ENCODE results near the gene PRAMEF9.
"Not testable (repeated sequence)": the region's sequence is repeated elsewhere in the genome, so short reads cannot be mapped to it uniquely, and the experiment has no call there.

Gene PRAMEF9

GRCh38 chr1:13171548-13171947 is at the start of gene PRAMEF9:
Gene PRAMEF9 (plus strand): TSS chr1:13171848. CDS start chr1:13175281, 3,433 bp downstream.
- ATAC-seq: not testable (repeated sequence)

- ATAC-seq: not testable (repeated sequence)
Observed at GRCh38 chr1:13155909-13156308, 15.7 kb upstream of the PRAMEF9 start, which contains the start of gene PRAMEF26. Gene PRAMEF26 (minus strand): TSS chr1:13156009. CDS start chr1:13153095, 2,914 bp downstream.

GRCh38 chr1:13165531-13165930 is 6.1 kb upstream of the PRAMEF9 start, which contains the start of gene HNRNPCL4:
Gene HNRNPCL4 (minus strand): TSS chr1:13165631. CDS start chr1:13165467, 164 bp downstream.
- ATAC-seq: not testable (repeated sequence)

- ATAC-seq: not testable (repeated sequence)
Observed at GRCh38 chr1:13201309-13201708, 29.7 kb downstream of the PRAMEF9 start, which contains the start of gene PRAMEF13. Gene PRAMEF13 (minus strand): TSS chr1:13201409. CDS start chr1:13199589, 1,820 bp downstream.

GRCh38 chr1:13208712-13209111 is 37.1 kb downstream of the PRAMEF9 start:
- not testable (repeated sequence) for ATAC-seq

- not testable (repeated sequence) for ATAC-seq
Observed at GRCh38 chr1:13216619-13217018, 45.0 kb downstream of the PRAMEF9 start.

- ATAC-seq: not testable (repeated sequence)
Observed at GRCh38 chr1:13219203-13219602, 47.6 kb downstream of the PRAMEF9 start.

- not testable (repeated sequence) for ATAC-seq
Observed at GRCh38 chr1:13222788-13223187, 51.1 kb downstream of the PRAMEF9 start.

GRCh38 chr1:13224480-13225060 is 52.9 kb downstream of the PRAMEF9 start:
- no peak for TF ChIP-seq ARNTL (CRISPR knock-in tag; IDR thresholded peaks at IDR 0.05; ENCODE audit: borderline replicate concordance, low read depth)
- no peak for TF ChIP-seq PPARA (CRISPR knock-in tag; IDR thresholded peaks at IDR 0.05; ENCODE audit: borderline replicate concordance)
- no peak for TF ChIP-seq ZFP30 (CRISPR knock-in tag; IDR thresholded peaks at IDR 0.05)
- TF ChIP-seq BACH2 (CRISPR knock-in tag; IDR thresholded peaks at IDR 0.05; ENCODE audit: borderline replicate concordance): no peak
- no peak for TF ChIP-seq CSRNP3 (CRISPR knock-in tag; IDR thresholded peaks at IDR 0.05)
- no peak for TF ChIP-seq OSR1 (CRISPR knock-in tag; IDR thresholded peaks at IDR 0.05)
- no peak for TF ChIP-seq ZC3H10 (CRISPR knock-in tag; IDR thresholded peaks at IDR 0.05)
- TF ChIP-seq TCF4 (CRISPR knock-in tag; IDR thresholded peaks at IDR 0.05; ENCODE audit: borderline replicate concordance): no peak
- no peak for TF ChIP-seq RARB (CRISPR knock-in tag; IDR thresholded peaks at IDR 0.05)
- TF ChIP-seq GLIS3 (CRISPR knock-in tag; IDR thresholded peaks at IDR 0.05): no peak
- TF ChIP-seq ZFP3 (CRISPR knock-in tag; IDR thresholded peaks at IDR 0.05): no peak
- TF ChIP-seq TOX (CRISPR knock-in tag; IDR thresholded peaks at IDR 0.05; ENCODE audit: borderline replicate concordance): no peak
- TF ChIP-seq TSHZ2 (CRISPR knock-in tag; IDR thresholded peaks at IDR 0.05): no peak
- no peak for TF ChIP-seq POU6F1 (CRISPR knock-in tag; IDR thresholded peaks at IDR 0.05; ENCODE audit: borderline replicate concordance, low read depth)
- ATAC-seq: no peak

GRCh38 chr1:13225675-13226204 is 54.1 kb downstream of the PRAMEF9 start, which contains the start of gene PRAMEF18:
Gene PRAMEF18 (minus strand): TSS chr1:13226154. CDS start chr1:13226106, 48 bp downstream.
- not testable (repeated sequence) for ATAC-seq

GRCh38 chr1:13227271-13228055 is 55.8 kb downstream of the PRAMEF9 start:
- not testable (repeated sequence) for ATAC-seq
